ENCODE measurements around the gene SLC22A23.
"Not testable (repeated sequence)": the region's sequence is repeated elsewhere in the genome, so short reads cannot be mapped to it uniquely, and the experiment has no call there.

DNA sequence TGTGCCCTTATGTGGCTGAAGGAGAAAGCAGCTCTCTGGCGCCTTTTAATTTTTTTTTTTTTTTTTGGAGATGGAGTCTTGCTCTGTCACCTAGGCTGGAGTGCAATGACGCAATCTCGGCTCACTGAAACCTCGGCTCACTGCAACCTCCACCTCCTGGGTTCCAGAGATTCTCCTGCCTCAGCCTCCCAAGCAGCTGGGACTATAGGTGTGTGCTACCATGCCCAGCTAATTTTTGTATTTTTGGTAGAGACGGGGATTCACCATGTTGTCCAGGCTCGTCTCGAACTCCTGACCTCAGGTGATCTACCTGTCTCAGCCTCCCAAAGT, 212.1 kb downstream of the SLC22A23 start:
- TF ChIP-seq, protein P1, sequence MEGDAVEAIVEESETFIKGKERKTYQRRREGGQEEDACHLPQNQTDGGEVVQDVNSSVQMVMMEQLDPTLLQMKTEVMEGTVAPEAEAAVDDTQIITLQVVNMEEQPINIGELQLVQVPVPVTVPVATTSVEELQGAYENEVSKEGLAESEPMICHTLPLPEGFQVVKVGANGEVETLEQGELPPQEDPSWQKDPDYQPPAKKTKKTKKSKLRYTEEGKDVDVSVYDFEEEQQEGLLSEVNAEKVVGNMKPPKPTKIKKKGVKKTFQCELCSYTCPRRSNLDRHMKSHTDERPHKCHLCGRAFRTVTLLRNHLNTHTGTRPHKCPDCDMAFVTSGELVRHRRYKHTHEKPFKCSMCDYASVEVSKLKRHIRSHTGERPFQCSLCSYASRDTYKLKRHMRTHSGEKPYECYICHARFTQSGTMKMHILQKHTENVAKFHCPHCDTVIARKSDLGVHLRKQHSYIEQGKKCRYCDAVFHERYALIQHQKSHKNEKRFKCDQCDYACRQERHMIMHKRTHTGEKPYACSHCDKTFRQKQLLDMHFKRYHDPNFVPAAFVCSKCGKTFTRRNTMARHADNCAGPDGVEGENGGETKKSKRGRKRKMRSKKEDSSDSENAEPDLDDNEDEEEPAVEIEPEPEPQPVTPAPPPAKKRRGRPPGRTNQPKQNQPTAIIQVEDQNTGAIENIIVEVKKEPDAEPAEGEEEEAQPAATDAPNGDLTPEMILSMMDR (IDR thresholded peaks at IDR 0.05), result not testable (repeated sequence)
- TF ChIP-seq EP300, POLR2AphosphoS5 (IDR thresholded peaks at IDR 0.05): not testable (repeated sequence)

All from esophagus muscularis mucosa (tissue), 4 donors.